PC-9 (cell line): ENCODE results near the gene DCLK3.

ENCODE experiments used
- CTCF ChIP-seq: fragments of 200-600 bp; sonication (generic); conservative IDR thresholded peaks from 2 replicates; pipeline ENCODE4 v1.6.1; 2017; ENCODE audit warnings: mixed run types, antibody characterized with exemption, mild to moderate bottlenecking, moderate library complexity
- EZH2 ChIP-seq: fragments of 200-600 bp; sonication (generic); IDR thresholded peaks from 2 replicates; pipeline ENCODE4 v1.8.0; 2017; ENCODE audit warnings: antibody characterized with exemption, low read depth

- TF ChIP-seq CTCF = no peak
- TF ChIP-seq EZH2 = no peak
Measured at GRCh38 chr3:36679384-36680200, 84.8 kb downstream of the DCLK3 start.
